B cell (primary cell): ENCODE measurements around the gene MAGI2. TPM values are rescaled to one million over a fixed set of nuclear protein-coding genes. Genes with fewer than 3 reads are reported as not detected.

ENCODE experiments used
- ATAC-seq: fragments of 200-7000 bp; cut with Tn5 transposase; one replicate; pipeline ENCODE4 v1.10.0; 2021; ENCODE audit warnings: low read depth, mild to moderate bottlenecking, moderate number of reproducible peaks, moderate library complexity
- CTCF ChIA-PET: fragments of 350-600 bp; sonication (Branson Sonifier 250); formaldehyde crosslinking; loops from one replicate; lab custom pipeline; 2021; ENCODE audit warnings: antibody characterized with exemption, inconsistent platforms; lab: Charles Lee
- POLR2A ChIA-PET: fragments of 350-600 bp; sonication (Branson Sonifier 250); formaldehyde crosslinking; loops from one replicate; lab custom pipeline; 2021; ENCODE audit warnings: antibody characterized with exemption; lab: Charles Lee
- DNase-seq: peaks from one replicate; pipeline ENCODE4 v3.0.0; 2013
- H2AFZ ChIP-seq: 2 replicates; pipeline ENCODE4 v1.6.1; 2012; ENCODE audit warnings: mild to moderate bottlenecking, low read depth, low read length; ENCODE audit not compliant: insufficient read depth, poor library complexity, severe bottlenecking
- H3K27ac ChIP-seq, 2 donors: 1 replicate in 1 of 2; 2 replicates in 1 of 2; pipeline ENCODE4 v1.5.1; 2012 to 2013; ENCODE audit warnings: low read length in 2 of 2, mild to moderate bottlenecking in 2 of 2, moderate library complexity in 1 of 2
- H3K27me3 ChIP-seq, 4 experiments: fragments of 200-600 bp in 1 of 4; sonication (generic) in 1 of 4; replicated peaks in 1 of 4; 1 replicate in 2 of 4; 2 replicates in 2 of 4; pipeline versions ENCODE4 v1.6.1 to v1.7.0; 2013 to 2016; ENCODE audit warnings: low read length in 3 of 4, mild to moderate bottlenecking in 2 of 4, mixed read lengths in 1 of 4, moderate library complexity in 1 of 4; ENCODE audit not compliant: insufficient read depth in 4 of 4, control insufficient read depth in 3 of 4; ENCODE audit errors: control extremely low read depth in 1 of 4
- H3K36me3 ChIP-seq, 2 experiments: replicated peaks in 1 of 2; 1 replicate in 1 of 2; 2 replicates in 1 of 2; pipeline versions ENCODE4 v1.6.1 to v1.7.1; 2013; ENCODE audit warnings: low read length in 1 of 2; ENCODE audit not compliant: insufficient read depth in 2 of 2, control insufficient read depth in 1 of 2; ENCODE audit errors: control extremely low read depth in 1 of 2, extremely low read depth in 1 of 2
- H3K4me1 ChIP-seq, 2 donors: fragments of 200-600 bp in 1 of 2; sonication (generic) in 1 of 2; 1 replicate in 1 of 2; 2 replicates in 1 of 2; pipeline versions ENCODE4 v1.5.1 to v1.6.1; 2013 to 2017; ENCODE audit warnings: low read length in 2 of 2; ENCODE audit not compliant: control insufficient read depth in 2 of 2, insufficient read depth in 2 of 2
- H3K4me2 ChIP-seq: replicated peaks from 2 replicates; pipeline ENCODE3; 2012; ENCODE audit warnings: mild to moderate bottlenecking, low read depth, low read length; ENCODE audit not compliant: poor library complexity, severe bottlenecking
- H3K4me3 ChIP-seq, 5 experiments: fragments of 200-600 bp in 1 of 5; sonication (generic) in 1 of 5; 1 replicate in 3 of 5; 2 replicates in 2 of 5; pipeline versions ENCODE4 v1.5.1 to v1.7.0; 2011 to 2016; ENCODE audit warnings: low read length in 4 of 5, mild to moderate bottlenecking in 4 of 5, low read depth in 2 of 5, control low read depth in 1 of 5, moderate library complexity in 1 of 5; ENCODE audit not compliant: insufficient read depth in 1 of 5; ENCODE audit errors: control extremely low read depth in 1 of 5, extremely low read depth in 1 of 5
- H3K79me2 ChIP-seq: fragments of 200-600 bp; sonication (generic); one replicate; pipeline ENCODE4 v1.6.0; 2016; ENCODE audit warnings: low read length; ENCODE audit not compliant: control insufficient read depth, insufficient read depth
- H3K9ac ChIP-seq: fragments of 200-600 bp; sonication (generic); 2 replicates; pipeline ENCODE4 v1.6.1; 2017; ENCODE audit warnings: mild to moderate bottlenecking, low read length, moderate library complexity
- H3K9me3 ChIP-seq, 3 donors: one replicate each; pipeline versions ENCODE4 v1.6.1 to v1.7.1; 2013; ENCODE audit warnings: low read length in 2 of 3; ENCODE audit not compliant: control insufficient read depth in 2 of 3, insufficient read depth in 1 of 3; ENCODE audit errors: control extremely low read depth in 1 of 3
- H4K20me1 ChIP-seq: 2 replicates; pipeline ENCODE4 v1.6.0; 2012; ENCODE audit warnings: mild to moderate bottlenecking, low read length; ENCODE audit not compliant: insufficient read depth, control insufficient read depth, poor library complexity, severe bottlenecking
- H3K27ac Mint-ChIP-seq: one replicate; pipeline ENCODE4 v1.8.0; 2021; ENCODE audit warnings: mixed read lengths
- H3K27me3 Mint-ChIP-seq: one replicate; pipeline ENCODE4 v1.8.0; 2021; ENCODE audit warnings: mixed read lengths
- H3K4me1 Mint-ChIP-seq: one replicate; pipeline ENCODE4 v1.8.0; 2021; ENCODE audit warnings: mixed read lengths
- H3K4me3 Mint-ChIP-seq: one replicate; pipeline ENCODE4 v1.8.0; 2021; ENCODE audit warnings: mixed read lengths
- H3K9me3 Mint-ChIP-seq: one replicate; pipeline ENCODE4 v1.8.0; 2022; ENCODE audit warnings: mixed read lengths; ENCODE audit not compliant: insufficient read depth
- EZH2 ChIP-seq: IDR thresholded peaks from 2 replicates; pipeline ENCODE4 v1.6.1; 2012; ENCODE audit warnings: borderline replicate concordance, low read depth, mild to moderate bottlenecking, moderate library complexity, low read length; ENCODE audit not compliant: insufficient read depth, poor library complexity, severe bottlenecking
- WGBS: methylation state at CpG from one replicate; pipeline ENCODE4 v1.1.5; 2013; ENCODE audit warnings: missing lambda C conversion rate; ENCODE audit not compliant: insufficient coverage; 5-methylcytosine and 5-hydroxymethylcytosine counted together
- intact Hi-C: fragments of 100-400 bp; cut with micrococcal nuclease; formaldehyde crosslinking; loops from one replicate; pipeline ENCODE4 v1.10.0; 2022
- polyA plus RNA-seq: library from polyadenylated mRNA; depleted of rRNA; stranded (reverse); fragments of >200 nt; gene quantifications from 2 replicates; pipeline ENCODE4 v1.2.3, GENCODE V29; 2012
- total RNA-seq, 2 donors: library from RNA; stranded (reverse); fragments of 120-200 nt in 1 of 2; gene quantifications; 1 replicate in 1 of 2; 2 replicates in 1 of 2; pipeline versions ENCODE4 v1.2.3 to v1.2.4, GENCODE V29; 2013 to 2022
- TF ChIP-seq, protein P1 (sequence below): fragments of 200-600 bp; IDR thresholded peaks from one replicate; pipeline ENCODE4 v1.8.0; 2022; ENCODE audit warnings: antibody characterized with exemption, mild to moderate bottlenecking

MAGI2 gene
- total and polyA plus RNA-seq, 2 donors (not counting 1 experiment from before 2014, with no cell fraction given) = 0.16 to 0.64 TPM

DNA sequence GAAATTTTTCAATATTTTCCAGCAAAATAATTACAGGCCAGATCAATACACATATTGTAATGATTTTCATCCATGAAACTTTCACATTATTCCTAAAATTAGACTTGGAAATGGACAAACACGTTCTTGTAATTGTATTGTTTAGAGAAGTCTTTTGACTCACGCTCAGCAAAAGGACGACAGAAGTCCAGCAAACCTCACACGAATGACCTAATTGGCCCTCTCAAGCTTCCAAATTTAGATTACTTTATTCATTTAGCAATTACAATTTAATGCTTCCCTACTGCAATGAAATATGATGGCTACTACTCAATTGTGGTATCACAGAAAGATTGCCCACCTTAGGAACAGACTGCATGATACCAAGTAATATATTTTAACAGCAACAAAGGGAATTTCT lies 702.2 kb downstream of the MAGI2 start:
- TF ChIP-seq, protein P1, sequence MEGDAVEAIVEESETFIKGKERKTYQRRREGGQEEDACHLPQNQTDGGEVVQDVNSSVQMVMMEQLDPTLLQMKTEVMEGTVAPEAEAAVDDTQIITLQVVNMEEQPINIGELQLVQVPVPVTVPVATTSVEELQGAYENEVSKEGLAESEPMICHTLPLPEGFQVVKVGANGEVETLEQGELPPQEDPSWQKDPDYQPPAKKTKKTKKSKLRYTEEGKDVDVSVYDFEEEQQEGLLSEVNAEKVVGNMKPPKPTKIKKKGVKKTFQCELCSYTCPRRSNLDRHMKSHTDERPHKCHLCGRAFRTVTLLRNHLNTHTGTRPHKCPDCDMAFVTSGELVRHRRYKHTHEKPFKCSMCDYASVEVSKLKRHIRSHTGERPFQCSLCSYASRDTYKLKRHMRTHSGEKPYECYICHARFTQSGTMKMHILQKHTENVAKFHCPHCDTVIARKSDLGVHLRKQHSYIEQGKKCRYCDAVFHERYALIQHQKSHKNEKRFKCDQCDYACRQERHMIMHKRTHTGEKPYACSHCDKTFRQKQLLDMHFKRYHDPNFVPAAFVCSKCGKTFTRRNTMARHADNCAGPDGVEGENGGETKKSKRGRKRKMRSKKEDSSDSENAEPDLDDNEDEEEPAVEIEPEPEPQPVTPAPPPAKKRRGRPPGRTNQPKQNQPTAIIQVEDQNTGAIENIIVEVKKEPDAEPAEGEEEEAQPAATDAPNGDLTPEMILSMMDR = no peak
- no peak for TF ChIP-seq EZH2
- H4K20me1 ChIP-seq = no peaks in the 10 kb centered on the region
- H3K36me3 ChIP-seq = no peaks in the 10 kb centered on the region
- H3K79me2 ChIP-seq = no peaks in the 10 kb centered on the region
- H3K4me3 ChIP-seq = no peak overlapping the region
- H3K4me3 Mint-ChIP-seq = no peak overlapping the region
- ATAC-seq (no peak), DNase-seq (no peak)
- H3K27me3 ChIP-seq = no peaks in the 10 kb centered on the region
- H3K9ac ChIP-seq = no peak overlapping the region
- no peaks in the 10 kb centered on the region for H3K27me3 Mint-ChIP-seq
- no peak overlapping the region for H3K27ac Mint-ChIP-seq
- ChIA-PET POLR2A (no interaction called here), CTCF (no interaction called here)
- H3K27ac ChIP-seq = no peak overlapping the region
- H3K4me2 ChIP-seq = no peak overlapping the region
- H3K4me1 ChIP-seq = no peaks in the 10 kb centered on the region
- no peak overlapping the region for H2AFZ ChIP-seq
- H3K9me3 ChIP-seq = peaks cover 0 to 3% (median 0%) of the 10 kb centered on the region in 3 donors
- intact Hi-C loops = no loop called here
- no CpG with 5 or more reads among the region's 4 CpGs for WGBS
- H3K4me1 Mint-ChIP-seq = no peaks in the 10 kb centered on the region
- no peaks in the 10 kb centered on the region for H3K9me3 Mint-ChIP-seq

DNA sequence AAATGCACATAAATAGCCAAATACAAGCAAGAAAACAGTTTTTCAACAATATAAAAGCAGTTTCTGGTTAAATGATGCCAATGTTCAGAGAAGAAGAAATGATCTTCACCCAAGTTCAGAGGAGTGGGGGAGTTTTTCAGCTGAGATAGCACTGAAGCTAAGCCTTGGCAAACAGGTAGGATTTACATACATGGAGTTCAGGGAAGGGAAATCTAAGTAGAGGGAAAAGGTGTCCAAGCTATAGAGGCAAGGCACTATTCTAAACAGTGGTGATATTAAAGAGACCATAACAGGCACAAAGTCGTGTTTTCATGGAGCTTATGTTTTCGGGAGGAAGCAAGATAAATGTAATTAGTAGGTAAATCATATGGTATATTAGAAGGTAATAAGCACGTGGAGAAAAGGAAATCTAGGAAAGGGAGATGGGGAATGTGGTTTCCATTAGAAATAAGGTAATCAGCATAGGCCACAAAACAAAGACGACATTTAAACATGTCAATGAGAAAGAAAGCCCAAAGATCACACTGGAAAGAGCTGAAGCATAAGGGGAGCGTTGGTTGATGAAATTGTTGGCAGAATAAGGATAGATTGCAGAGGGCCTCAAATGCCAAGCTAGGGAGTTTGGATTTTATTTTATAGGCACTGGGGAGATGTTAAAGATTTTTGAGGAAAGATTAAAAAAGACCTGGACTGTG lies 704.3 kb downstream of the MAGI2 start:
- Histone ChIP-seq H3K79me2 (no peaks in the 10 kb centered on the region), H3K9ac (no peak overlapping the region), H3K4me2 (no peak overlapping the region), H4K20me1 (no peaks in the 10 kb centered on the region), H3K36me3 (no peaks in the 10 kb centered on the region), H2AFZ (no peak overlapping the region), H3K27ac (no peak overlapping the region), H3K4me1 (no peaks in the 10 kb centered on the region), H3K27me3 (no peaks in the 10 kb centered on the region), H3K4me3 (no peak overlapping the region), H3K9me3 (peaks cover 0 to 3% (median 0%) of the 10 kb centered on the region in 3 donors)
- POLR2A ChIA-PET = no interaction called here
- intact Hi-C loops = no loop called here
- H3K9me3 Mint-ChIP-seq = no peaks in the 10 kb centered on the region
- WGBS = 90% methylated on average over 5 of the region's 5 CpGs
- DNase-seq = no peak
- no peak for ATAC-seq
- no peak for TF ChIP-seq EZH2
- TF ChIP-seq, protein P1 = no peak
- no peaks in the 10 kb centered on the region for H3K4me1 Mint-ChIP-seq
- H3K27me3 Mint-ChIP-seq = no peaks in the 10 kb centered on the region
- CTCF ChIA-PET = no interaction called here
- no peak overlapping the region for H3K27ac Mint-ChIP-seq
- H3K4me3 Mint-ChIP-seq = no peak overlapping the region
